HepG2 (cell line): ENCODE data around the gene RAB40A. TPM values are rescaled to one million over a fixed set of nuclear protein-coding genes. Genes with fewer than 3 reads are reported as not detected.

Experiments used
- ATAC-seq: fragments of 200-7000 bp; cut with Tn5 transposase; 3 replicates; pipeline ENCODE4 v1.9.1; 2020; ENCODE audit warnings: mild to moderate bottlenecking, moderate library complexity
- BruUV-seq: library from RNA; stranded (reverse); fragments of 400-500 nt; replicated peaks from 2 replicates; lab custom pipeline; 2021; lab: Mats Ljungman, UMichigan
- CTCF ChIA-PET: fragments of 300-600 bp; formaldehyde crosslinking; extraction: SDS; loops from one replicate; lab custom pipeline; 2021; ENCODE audit warnings: low total read pairs, inconsistent platforms, low intra/inter-chr PET ratio; lab: Yijun Ruan, JAX
- POLR2A ChIA-PET: fragments of 350-600 bp; sonication (Branson Sonifier 250); formaldehyde crosslinking; loops from one replicate; lab custom pipeline; 2020; ENCODE audit warnings: antibody characterized with exemption, inconsistent platforms; lab: Yijun Ruan, JAX
- DNase-seq: peaks from one replicate; pipeline ENCODE4 v3.0.0-alpha.2; 2015; ENCODE audit warnings: low spot score
- FAIRE-seq: peaks from 3 replicates; lab custom pipeline; 2011; peaks lifted over from hg19 to GRCh38; lab: Jason Lieb, UNC
- H2AFZ ChIP-seq: one replicate; pipeline ENCODE4 v1.6.1; 2011; ENCODE audit warnings: low read length, inconsistent platforms
- H3K27ac ChIP-seq: fragments of 300-600 bp; 3 replicates; pipeline ENCODE4 v1.8.0; 2011; ENCODE audit warnings: mixed run types, mild to moderate bottlenecking, mixed read lengths, low read length, inconsistent platforms; ENCODE audit not compliant: insufficient read depth; ENCODE audit errors: extremely low read length
- H3K27me3 ChIP-seq, 2 experiments: fragments of 200-600 bp in 1 of 2; 2 replicates in 1 of 2; 3 replicates in 1 of 2; pipeline versions ENCODE4 v1.6.0 to v1.8.0; 2011; ENCODE audit warnings: low read length in 2 of 2, mild to moderate bottlenecking in 2 of 2, moderate library complexity in 2 of 2, inconsistent platforms in 1 of 2; ENCODE audit not compliant: insufficient read depth in 2 of 2, control insufficient read depth in 1 of 2
- H3K36me3 ChIP-seq, 2 experiments: fragments of 200-600 bp in 1 of 2; replicated peaks in 1 of 2; 2 replicates in 1 of 2; 3 replicates in 1 of 2; pipeline versions ENCODE4 v1.5.1 to v1.8.0; 2011; ENCODE audit warnings: low read length in 2 of 2, inconsistent platforms in 1 of 2; ENCODE audit not compliant: insufficient read depth in 2 of 2, control insufficient read depth in 1 of 2
- H3K4me1 ChIP-seq: 2 replicates; pipeline ENCODE4 v1.5.1; 2012; ENCODE audit warnings: low read length, inconsistent platforms; ENCODE audit not compliant: insufficient read depth
- H3K4me2 ChIP-seq: 2 replicates; pipeline ENCODE4 v1.6.0; 2011; ENCODE audit warnings: low read depth, low read length, inconsistent platforms
- H3K4me3 ChIP-seq, 3 experiments: fragments of 200-600 bp in 1 of 3; sonication (generic), shearing (Covaris generic) in 1 of 3; replicated peaks in 1 of 3; 2 replicates each; pipeline ENCODE4 v1.5.1; 2011 to 2016; ENCODE audit warnings: low read length in 3 of 3, inconsistent platforms in 2 of 3, low read depth in 2 of 3, mild to moderate bottlenecking in 2 of 3, control low read depth in 1 of 3, mixed read lengths in 1 of 3; ENCODE audit not compliant: insufficient read depth in 1 of 3
- H3K79me2 ChIP-seq: one replicate; pipeline ENCODE4 v1.6.1; 2011; ENCODE audit warnings: low read length, inconsistent platforms; ENCODE audit not compliant: insufficient read depth
- H3K9ac ChIP-seq: 2 replicates; pipeline ENCODE4 v1.6.0; 2011; ENCODE audit warnings: mild to moderate bottlenecking, low read depth, low read length, inconsistent platforms; ENCODE audit not compliant: insufficient read depth
- H3K9me3 ChIP-seq: 2 replicates; pipeline ENCODE4 v1.5.1; 2012; ENCODE audit warnings: mild to moderate bottlenecking, low read length
- H4K20me1 ChIP-seq: 2 replicates; pipeline ENCODE4 v1.6.0; 2011; ENCODE audit warnings: inconsistent platforms, mild to moderate bottlenecking, low read length, moderate library complexity; ENCODE audit not compliant: insufficient read depth
- CC2D1A ChIP-seq: sonication (generic); formaldehyde crosslinking; IDR thresholded peaks from 2 replicates; pipeline ENCODE4 v1.8.1; 2023; ENCODE audit warnings: mild to moderate bottlenecking, missing genetic modification reagents
- ELF3 ChIP-seq: IDR thresholded peaks from 2 replicates; pipeline ENCODE4 v1.6.1; 2016; ENCODE audit warnings: missing genetic modification reagents, missing compliant biosample characterization
- ERF ChIP-seq: IDR thresholded peaks from 2 replicates; pipeline ENCODE4 v1.6.1; 2018; ENCODE audit warnings: missing biosample characterization, missing genetic modification reagents
- KDM5A ChIP-seq: fragments of 200-600 bp; sonication (generic); IDR thresholded peaks from 2 replicates; pipeline ENCODE4 v1.7.0; 2018; ENCODE audit warnings: antibody characterized with exemption, mild to moderate bottlenecking, low read length, borderline replicate concordance
- KLF16 ChIP-seq, 2 experiments: sonication (generic) in 1 of 2; formaldehyde crosslinking in 1 of 2; IDR thresholded peaks; 2 replicates each; pipeline versions ENCODE4 v1.6.1 to v1.8.0; 2016 to 2023; ENCODE audit warnings: missing genetic modification reagents in 2 of 2, missing compliant biosample characterization in 1 of 2
- MTF1 ChIP-seq: sonication (generic); formaldehyde crosslinking; IDR thresholded peaks from 2 replicates; pipeline ENCODE4 v1.5.0; 2020; ENCODE audit warnings: missing genetic modification reagents
- MXD3 ChIP-seq: IDR thresholded peaks from 2 replicates; pipeline ENCODE4 v1.6.1; 2016; ENCODE audit warnings: mild to moderate bottlenecking, missing biosample characterization, missing genetic modification reagents
- NCOA1 ChIP-seq: sonication (generic); formaldehyde crosslinking; IDR thresholded peaks from 2 replicates; pipeline ENCODE4 v1.9.0; 2021; ENCODE audit warnings: missing genetic modification reagents
- NFKBIZ ChIP-seq: IDR thresholded peaks from 2 replicates; pipeline ENCODE4 v1.6.1; 2018; ENCODE audit warnings: missing genetic modification reagents, missing compliant biosample characterization
- PRDM10 ChIP-seq: sonication (generic); formaldehyde crosslinking; IDR thresholded peaks from 2 replicates; pipeline ENCODE4 v1.4.0; 2020; ENCODE audit warnings: low read depth, missing genetic modification reagents
- RFXAP ChIP-seq: sonication (generic); formaldehyde crosslinking; IDR thresholded peaks from 2 replicates; pipeline ENCODE4 v1.4.0; 2020; ENCODE audit warnings: missing genetic modification reagents, borderline replicate concordance
- SETDB1 ChIP-seq: sonication (generic); formaldehyde crosslinking; IDR thresholded peaks from 2 replicates; pipeline ENCODE4 v1.5.1; 2020; ENCODE audit warnings: missing genetic modification reagents, mild to moderate bottlenecking, borderline replicate concordance
- SPEN ChIP-seq: sonication (generic); formaldehyde crosslinking; IDR thresholded peaks from 2 replicates; pipeline ENCODE4 v1.5.1; 2020; ENCODE audit warnings: low read depth, mild to moderate bottlenecking, missing genetic modification reagents
- U2AF1 ChIP-seq: fragments of 200-400 bp; formaldehyde crosslinking; optimal IDR thresholded peaks from 2 replicates; pipeline ENCODE3; 2017; ENCODE audit warnings: mild to moderate bottlenecking, low read depth, low read length
- ZFP36L1 ChIP-seq: sonication (generic); formaldehyde crosslinking; IDR thresholded peaks from 2 replicates; pipeline ENCODE4 v1.8.0; 2022; ENCODE audit warnings: mild to moderate bottlenecking, missing genetic modification reagents, moderate library complexity
- ZNF326 ChIP-seq: sonication (generic); formaldehyde crosslinking; IDR thresholded peaks from 2 replicates; pipeline ENCODE4 v1.4.0; 2020; ENCODE audit warnings: missing genetic modification reagents, borderline replicate concordance
- WGBS: methylation state at CpG from one replicate; pipeline ENCODE4 v1.1.6; 2017; ENCODE audit warnings: low lambda C conversion rate; 5-methylcytosine and 5-hydroxymethylcytosine counted together
- in situ Hi-C: cut with HindIII; loops from 2 replicates; pipeline ENCODE4 v1.10.0; 2017; ENCODE audit warnings: low pct_unique_long_range_greater_than_20kb; ENCODE audit not compliant: extremely low pct_ligation_motif_present
- intact Hi-C: fragments of 100-400 bp; cut with micrococcal nuclease; formaldehyde crosslinking; loops from one replicate; pipeline ENCODE4 v1.10.0; 2022; ENCODE audit not compliant: unreplicated experiment
- polyA plus RNA-seq, 8 experiments: library from polyadenylated mRNA; depleted of rRNA in 3 of 8; stranded (reverse) in 7 of 8; unstranded in 1 of 8; fragments of >200 nt; fragmentation: Illumina TruSeq in 4 of 8; extraction: Trizol in 4 of 8; gene quantifications; 2 replicates each; pipeline versions ENCODE4 v1.2.1 to v1.2.3, GENCODE V29; 2011 to 2016; ENCODE audit warnings: low read depth in 4 of 8, missing spikeins in 1 of 8, mixed read lengths in 1 of 8; ENCODE audit not compliant: insufficient read depth in 1 of 8
- total RNA-seq, 5 experiments: library from RNA; depleted of rRNA; stranded (reverse); fragments of >200 nt; fragmentation: Illumina TruSeq; extraction: Trizol; gene quantifications; 2 replicates each; pipeline ENCODE4 v1.2.3, GENCODE V29; 2016; ENCODE audit warnings: low read depth in 1 of 5
- TF ChIP-seq, protein P1 (sequence below): sonication (generic); formaldehyde crosslinking; IDR thresholded peaks from 2 replicates; pipeline ENCODE4 v1.4.0; 2020; ENCODE audit warnings: missing genetic modification reagents

The RAB40A gene
- total and polyA plus RNA-seq, 2 of the 13 experiments (the other 11 are each of a cell fraction or from before 2014, with no cell fraction given) = 0.11 TPM; not detected in 1

- no TSS peak for BruUV-seq
- no peaks in the 10 kb centered on the region for H3K9me3 ChIP-seq
- DNase-seq (no peak), FAIRE-seq (no peak), ATAC-seq (no peak)
- no peak overlapping the region for H3K4me2 ChIP-seq
- no peak overlapping the region for H3K9ac ChIP-seq
- intact Hi-C loops (no loop called here), in situ Hi-C loops (loop anchor here (25.0 kb wide), 2 partner anchors 277 to 577 kb away; partner anchors contain the start of gene ZCCHC18)
- no peak overlapping the region for H2AFZ ChIP-seq
- no peaks in the 10 kb centered on the region for H4K20me1 ChIP-seq
- H3K27ac ChIP-seq = no peak overlapping the region
- CTCF ChIA-PET = no interaction called here
- POLR2A ChIA-PET = no interaction called here
- H3K27me3 ChIP-seq = no peaks in the 10 kb centered on the region
- H3K79me2 ChIP-seq = no peaks in the 10 kb centered on the region
- H3K4me3 ChIP-seq = no peak overlapping the region
- H3K36me3 ChIP-seq = no peaks in the 10 kb centered on the region
- H3K4me1 ChIP-seq = no peaks in the 10 kb centered on the region
- WGBS = 23% methylated on average over 1 of the region's 1 CpG
- TF ChIP-seq NFKBIZ (CRISPR knock-in tag) = no peak
- TF ChIP-seq U2AF1 = no peak
- TF ChIP-seq MTF1 (CRISPR knock-in tag) = no peak
- no peak for TF ChIP-seq ERF (CRISPR knock-in tag)
- no peak for TF ChIP-seq ELF3
- TF ChIP-seq ZFP36L1 (CRISPR knock-in tag) = no peak
- no peak for TF ChIP-seq SPEN
- TF ChIP-seq CC2D1A (CRISPR knock-in tag) = no peak
- no peak for TF ChIP-seq NCOA1 (CRISPR knock-in tag)
- TF ChIP-seq RFXAP = no peak
- no peak for TF ChIP-seq KDM5A
- TF ChIP-seq SETDB1 = no peak
- TF ChIP-seq MXD3 (CRISPR knock-in tag) = no peak
- no peak for TF ChIP-seq KLF16 (CRISPR knock-in tag; IDR thresholded peaks at IDR 0.05)
- no peak for TF ChIP-seq ZNF326 (CRISPR knock-in tag)
- TF ChIP-seq, protein P1, sequence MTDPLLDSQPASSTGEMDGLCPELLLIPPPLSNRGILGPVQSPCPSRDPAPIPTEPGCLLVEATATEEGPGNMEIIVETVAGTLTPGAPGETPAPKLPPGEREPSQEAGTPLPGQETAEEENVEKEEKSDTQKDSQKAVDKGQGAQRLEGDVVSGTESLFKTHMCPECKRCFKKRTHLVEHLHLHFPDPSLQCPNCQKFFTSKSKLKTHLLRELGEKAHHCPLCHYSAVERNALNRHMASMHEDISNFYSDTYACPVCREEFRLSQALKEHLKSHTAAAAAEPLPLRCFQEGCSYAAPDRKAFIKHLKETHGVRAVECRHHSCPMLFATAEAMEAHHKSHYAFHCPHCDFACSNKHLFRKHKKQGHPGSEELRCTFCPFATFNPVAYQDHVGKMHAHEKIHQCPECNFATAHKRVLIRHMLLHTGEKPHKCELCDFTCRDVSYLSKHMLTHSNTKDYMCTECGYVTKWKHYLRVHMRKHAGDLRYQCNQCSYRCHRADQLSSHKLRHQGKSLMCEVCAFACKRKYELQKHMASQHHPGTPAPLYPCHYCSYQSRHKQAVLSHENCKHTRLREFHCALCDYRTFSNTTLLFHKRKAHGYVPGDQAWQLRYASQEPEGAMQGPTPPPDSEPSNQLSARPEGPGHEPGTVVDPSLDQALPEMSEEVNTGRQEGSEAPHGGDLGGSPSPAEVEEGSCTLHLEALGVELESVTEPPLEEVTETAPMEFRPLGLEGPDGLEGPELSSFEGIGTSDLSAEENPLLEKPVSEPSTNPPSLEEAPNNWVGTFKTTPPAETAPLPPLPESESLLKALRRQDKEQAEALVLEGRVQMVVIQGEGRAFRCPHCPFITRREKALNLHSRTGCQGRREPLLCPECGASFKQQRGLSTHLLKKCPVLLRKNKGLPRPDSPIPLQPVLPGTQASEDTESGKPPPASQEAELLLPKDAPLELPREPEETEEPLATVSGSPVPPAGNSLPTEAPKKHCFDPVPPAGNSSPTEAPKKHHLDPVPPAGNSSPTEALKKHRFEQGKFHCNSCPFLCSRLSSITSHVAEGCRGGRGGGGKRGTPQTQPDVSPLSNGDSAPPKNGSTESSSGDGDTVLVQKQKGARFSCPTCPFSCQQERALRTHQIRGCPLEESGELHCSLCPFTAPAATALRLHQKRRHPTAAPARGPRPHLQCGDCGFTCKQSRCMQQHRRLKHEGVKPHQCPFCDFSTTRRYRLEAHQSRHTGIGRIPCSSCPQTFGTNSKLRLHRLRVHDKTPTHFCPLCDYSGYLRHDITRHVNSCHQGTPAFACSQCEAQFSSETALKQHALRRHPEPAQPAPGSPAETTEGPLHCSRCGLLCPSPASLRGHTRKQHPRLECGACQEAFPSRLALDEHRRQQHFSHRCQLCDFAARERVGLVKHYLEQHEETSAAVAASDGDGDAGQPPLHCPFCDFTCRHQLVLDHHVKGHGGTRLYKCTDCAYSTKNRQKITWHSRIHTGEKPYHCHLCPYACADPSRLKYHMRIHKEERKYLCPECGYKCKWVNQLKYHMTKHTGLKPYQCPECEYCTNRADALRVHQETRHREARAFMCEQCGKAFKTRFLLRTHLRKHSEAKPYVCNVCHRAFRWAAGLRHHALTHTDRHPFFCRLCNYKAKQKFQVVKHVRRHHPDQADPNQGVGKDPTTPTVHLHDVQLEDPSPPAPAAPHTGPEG (CRISPR knock-in tag) = no peak
- no peak for TF ChIP-seq PRDM10
Measured at GRCh38 chrX:103535206-103535605, 15.9 kb upstream of the RAB40A start.
